ENCODE measurements around the gene CCNDBP1. TPM values are rescaled to one million over a fixed set of nuclear protein-coding genes. Genes with fewer than 3 reads are reported as not detected.
A peak's percentile ranks its signal among the peaks of the same experiment; 100 is the strongest.

Gene CCNDBP1
- total RNA-seq = 54.4 TPM
- long read RNA-seq, transcript CCNDBP1-201 (11 exons, 3,660 nt) = major isoform, 68 of 90 reads
- long read RNA-seq, partial matches to known transcripts = 8 of 90 reads
- long read RNA-seq, other reads (novel, unspliced or antisense) = 6 of 90 reads

- H3K9me3 ChIP-seq (replicated peaks) = no peaks in the 10 kb centered on the region
- peaks cover 53% of the 10 kb centered on the region for H3K4me1 ChIP-seq
- no peaks in the 10 kb centered on the region for H3K27me3 ChIP-seq (ENCODE audit: low read depth)
- peak; percentile 98 for DNase-seq
- H3K36me3 ChIP-seq = peaks cover 30% of the 10 kb centered on the region
- intact Hi-C loops (cut with micrococcal nuclease) = no loop called here
- peak within 1 kb of the TSS; percentile 88 for H3K4me3 ChIP-seq
- H3K27ac ChIP-seq (replicated peaks) = peak within 1 kb of the TSS; percentile 92
- TF ChIP-seq CTCF (IDR thresholded peaks at IDR 0.05; ENCODE audit: borderline replicate concordance) = peak; percentile 52
Measured at GRCh38 chr15:43185157-43186002, at the start of gene CCNDBP1. CCNDBP1 (plus strand) TSS chr15:43185403; CDS start chr15:43185499, 96 bp downstream.

- Histone ChIP-seq H3K36me3 (peaks cover 74% of the 10 kb centered on the region), H3K27me3 (ENCODE audit: low read depth) (no peaks in the 10 kb centered on the region), H3K27ac (replicated peaks) (no peak overlapping the region), H3K4me1 (no peaks in the 10 kb centered on the region), H3K9me3 (replicated peaks) (no peaks in the 10 kb centered on the region), H3K4me3 (no peak overlapping the region)
- no peak for TF ChIP-seq CTCF (IDR thresholded peaks at IDR 0.05; ENCODE audit: borderline replicate concordance)
- DNase-seq = no peak
- intact Hi-C loops (cut with micrococcal nuclease) = no loop called here
Measured at GRCh38 chr15:43143203-43143941, 41.8 kb upstream of the CCNDBP1 start.

GRCh38 chr15:43144512-43144911 is 40.7 kb upstream of the CCNDBP1 start:
- no peak for DNase-seq
- no peaks in the 10 kb centered on the region for H3K9me3 ChIP-seq (replicated peaks)
- TF ChIP-seq CTCF (IDR thresholded peaks at IDR 0.05; ENCODE audit: borderline replicate concordance) = no peak
- no peak overlapping the region for H3K27ac ChIP-seq (replicated peaks)
- no peaks in the 10 kb centered on the region for H3K4me1 ChIP-seq
- intact Hi-C loops (cut with micrococcal nuclease) = no loop called here
- H3K36me3 ChIP-seq = peaks cover 74% of the 10 kb centered on the region
- no peaks in the 10 kb centered on the region for H3K27me3 ChIP-seq (ENCODE audit: low read depth)
- no peak overlapping the region for H3K4me3 ChIP-seq

GRCh38 chr15:43146184-43146583 is 39.0 kb upstream of the CCNDBP1 start:
- Histone ChIP-seq H3K27ac (replicated peaks) (no peak overlapping the region), H3K4me1 (no peaks in the 10 kb centered on the region), H3K27me3 (ENCODE audit: low read depth) (no peaks in the 10 kb centered on the region), H3K4me3 (no peak overlapping the region), H3K36me3 (peaks cover 70% of the 10 kb centered on the region), H3K9me3 (replicated peaks) (no peaks in the 10 kb centered on the region)
- no peak for DNase-seq
- no peak for TF ChIP-seq CTCF (IDR thresholded peaks at IDR 0.05; ENCODE audit: borderline replicate concordance)
- intact Hi-C loops (cut with micrococcal nuclease) = no loop called here

GRCh38 chr15:43150191-43150929 is 34.8 kb upstream of the CCNDBP1 start:
- H3K27ac ChIP-seq (replicated peaks) = no peak overlapping the region

More at GRCh38 chr15:43150191-43150929, 34.8 kb upstream of the CCNDBP1 start:
- intact Hi-C loops (cut with micrococcal nuclease) = no loop called here
- DNase-seq = no peak
- no peak for TF ChIP-seq CTCF (IDR thresholded peaks at IDR 0.05; ENCODE audit: borderline replicate concordance)
- no peaks in the 10 kb centered on the region for H3K9me3 ChIP-seq (replicated peaks)
- H3K27me3 ChIP-seq (ENCODE audit: low read depth) = no peaks in the 10 kb centered on the region
- H3K36me3 ChIP-seq = peaks cover 92% of the 10 kb centered on the region
- H3K4me3 ChIP-seq = no peak overlapping the region
- H3K4me1 ChIP-seq = no peaks in the 10 kb centered on the region
